HG03025 (cell line): Measurements from ENCODE around the gene RASD1.
A peak's percentile ranks its signal among the peaks of the same experiment; 100 is the strongest.
"Not testable (repeated sequence)": the region's sequence is repeated elsewhere in the genome, so short reads cannot be mapped to it uniquely, and the experiment has no call there.

Experiments used
- ATAC-seq: cut with Tn5 transposase; IDR thresholded peaks from one replicate; pipeline ENCODE4 v1.9.1; 2021; ENCODE audit warnings: mild to moderate bottlenecking, moderate library complexity; ENCODE audit not compliant: unreplicated experiment, low FRiP score

Gene RASD1

DNA sequence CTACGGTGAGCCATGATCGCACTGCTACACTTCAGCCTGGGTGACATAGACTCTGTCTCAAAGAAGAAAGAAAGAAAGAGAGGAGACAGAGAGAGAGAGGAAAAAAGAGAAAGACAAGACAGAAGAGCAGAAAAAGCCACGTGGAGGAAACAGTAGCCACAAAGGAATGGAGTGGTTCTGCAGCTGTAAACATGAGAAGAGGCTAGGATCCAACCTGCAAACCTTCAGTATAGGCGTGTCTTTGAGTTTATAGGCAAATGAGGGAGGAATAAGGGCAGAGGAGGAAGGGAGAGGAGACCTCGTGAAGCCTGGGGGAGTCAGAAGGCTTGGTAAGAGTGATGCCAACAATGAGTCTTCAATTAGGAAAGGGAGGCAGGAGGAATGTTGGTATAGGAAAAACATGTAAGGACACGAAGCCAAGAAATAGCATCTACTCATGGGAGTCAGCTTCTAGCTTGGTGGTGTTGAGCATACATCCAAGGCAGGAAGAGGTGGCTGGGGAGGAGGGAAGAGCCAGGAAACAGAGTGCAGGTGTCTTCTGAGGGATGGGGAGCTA lies 15.5 kb downstream of the RASD1 start:
- ATAC-seq, result no peak

DNA sequence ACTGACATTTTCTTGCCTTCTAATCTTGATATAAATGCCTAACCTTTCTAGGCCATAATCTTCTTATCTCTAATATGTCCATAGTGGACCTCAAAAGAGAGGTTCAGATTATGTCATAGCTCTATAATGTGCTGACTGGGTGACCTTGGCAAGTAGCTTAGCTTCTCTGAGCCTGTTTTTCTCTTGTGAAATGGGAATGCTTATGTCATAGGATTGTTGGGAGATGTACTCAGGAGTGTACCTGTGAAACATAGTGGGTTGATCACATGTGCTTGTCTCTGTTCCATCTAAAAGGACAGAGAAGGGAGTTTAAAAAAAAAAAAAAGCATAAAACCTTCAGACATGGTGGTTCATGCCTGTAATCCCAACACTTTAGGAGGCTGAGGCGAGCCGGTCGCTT lies 17.0 kb downstream of the RASD1 start:
- no peak for ATAC-seq

DNA sequence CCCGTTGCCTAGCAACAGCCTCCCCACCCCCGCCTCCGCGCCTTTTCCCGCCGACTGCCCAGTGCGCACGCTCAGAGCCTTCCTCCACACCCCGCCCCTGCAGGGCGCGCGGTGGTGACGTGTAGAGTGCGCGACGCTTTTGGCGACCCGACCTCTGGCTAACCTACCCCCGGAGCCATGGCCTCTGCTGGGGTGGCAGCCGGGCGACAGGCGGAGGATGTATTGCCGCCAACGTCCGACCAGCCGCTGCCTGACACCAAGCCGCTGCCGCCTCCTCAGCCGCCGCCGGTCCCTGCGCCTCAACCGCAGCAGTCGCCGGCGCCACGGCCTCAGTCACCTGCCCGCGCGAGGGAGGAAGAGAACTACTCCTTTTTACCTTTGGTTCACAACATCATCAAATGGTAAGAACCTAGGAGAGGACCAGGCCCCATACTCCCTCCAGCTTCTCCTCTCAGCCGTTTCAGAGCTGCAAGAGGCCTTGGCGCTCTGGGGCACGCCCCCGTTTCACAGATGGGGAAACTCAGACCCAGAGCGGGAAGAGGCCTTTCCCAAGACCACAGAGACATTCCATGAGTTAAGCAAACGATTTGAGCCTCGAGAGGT lies 19.2 kb downstream of the RASD1 start, which contains the start of gene MED9:
Gene MED9, plus strand, starts transcription at position 136 of the 603 bp plus-strand sequence. Its CDS starts 42 bp downstream, at position 178.
- ATAC-seq, result peak; percentile 73

DNA sequence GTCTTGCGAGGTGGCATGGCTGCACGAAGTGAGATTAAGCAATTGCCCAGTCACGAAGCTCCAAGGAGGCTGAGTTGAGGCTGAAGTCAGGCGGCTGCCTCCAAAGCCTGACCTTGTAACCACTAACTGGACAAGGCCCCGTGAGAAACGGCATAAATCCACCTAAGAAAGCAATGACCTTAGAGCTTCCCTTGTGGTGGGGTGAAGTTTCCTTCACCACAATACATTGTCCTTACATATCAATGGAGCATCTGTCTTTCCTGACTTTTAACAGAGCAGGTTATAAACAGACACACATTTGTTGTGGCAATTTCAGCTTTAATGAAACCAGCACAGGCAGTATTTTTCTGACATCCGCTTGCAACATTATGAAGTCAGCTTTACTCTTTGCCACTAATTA lies 21.9 kb downstream of the RASD1 start:
- no peak for ATAC-seq

DNA sequence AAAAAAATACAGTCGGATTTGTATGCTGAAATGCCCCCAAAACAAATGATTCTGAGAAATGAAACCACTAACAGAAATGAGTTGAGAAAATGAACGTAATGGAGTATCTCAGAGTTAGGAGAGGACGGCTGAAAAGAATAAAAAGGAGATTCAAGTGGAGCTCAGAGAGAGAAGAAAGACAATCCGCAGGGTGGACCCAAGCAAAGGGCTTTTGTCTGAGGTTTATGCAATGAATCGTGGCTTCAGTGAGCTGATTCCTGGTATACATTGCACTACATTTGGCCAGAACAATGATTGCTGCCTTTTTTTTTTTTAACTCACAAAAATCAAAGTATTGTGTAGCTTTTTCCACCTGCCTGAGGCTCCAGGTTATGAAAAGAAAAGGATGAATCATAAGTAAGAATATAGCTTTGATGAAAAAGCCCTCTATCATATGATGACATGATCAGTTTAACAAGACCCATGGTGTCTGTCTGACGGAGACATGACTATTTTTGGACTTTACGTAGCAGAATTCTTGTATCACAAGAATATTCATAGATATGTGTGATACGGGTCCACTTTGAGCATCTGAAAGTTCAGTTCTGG lies 23.8 kb downstream of the RASD1 start:
- ATAC-seq, result no peak

DNA sequence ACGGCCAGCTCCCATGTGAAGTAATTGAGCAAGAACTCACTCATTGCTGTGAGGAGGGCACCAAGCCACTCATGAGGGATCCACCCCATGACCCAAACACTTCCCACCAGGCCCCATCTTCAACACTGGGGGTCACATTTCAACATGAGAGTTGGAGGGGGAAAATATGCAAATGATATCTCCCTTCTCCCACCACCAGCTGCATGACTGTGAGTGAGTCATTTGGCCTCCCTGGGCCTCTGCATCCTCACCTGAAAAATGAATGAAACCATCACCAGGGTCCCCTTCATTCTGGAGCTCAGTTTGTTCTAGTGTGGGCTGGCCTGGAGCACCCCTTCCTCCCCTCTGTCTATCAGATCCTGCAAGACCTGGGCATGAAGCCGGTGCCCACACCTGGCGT lies 26.2 kb downstream of the RASD1 start:
- no peak for ATAC-seq

DNA sequence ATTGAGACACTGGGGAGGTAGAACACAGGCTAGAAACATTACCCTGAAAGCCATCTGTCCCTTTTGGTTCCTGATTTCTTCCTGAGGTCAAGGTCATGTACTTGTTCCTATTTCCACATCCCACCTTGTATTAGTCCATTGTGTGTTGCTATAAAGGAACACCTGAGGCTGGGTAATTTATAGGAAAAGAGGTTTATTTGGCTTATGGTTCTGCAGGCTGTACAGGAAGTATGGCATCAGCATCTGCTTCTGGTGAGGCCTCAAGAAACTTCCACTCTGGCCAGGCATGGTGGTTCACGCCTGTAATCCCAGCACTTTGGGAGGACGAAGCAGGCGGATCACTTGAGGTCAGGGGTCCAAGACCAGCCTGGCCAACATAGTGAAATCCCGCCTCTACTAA lies 26.8 kb downstream of the RASD1 start:
- ATAC-seq, result no peak

DNA sequence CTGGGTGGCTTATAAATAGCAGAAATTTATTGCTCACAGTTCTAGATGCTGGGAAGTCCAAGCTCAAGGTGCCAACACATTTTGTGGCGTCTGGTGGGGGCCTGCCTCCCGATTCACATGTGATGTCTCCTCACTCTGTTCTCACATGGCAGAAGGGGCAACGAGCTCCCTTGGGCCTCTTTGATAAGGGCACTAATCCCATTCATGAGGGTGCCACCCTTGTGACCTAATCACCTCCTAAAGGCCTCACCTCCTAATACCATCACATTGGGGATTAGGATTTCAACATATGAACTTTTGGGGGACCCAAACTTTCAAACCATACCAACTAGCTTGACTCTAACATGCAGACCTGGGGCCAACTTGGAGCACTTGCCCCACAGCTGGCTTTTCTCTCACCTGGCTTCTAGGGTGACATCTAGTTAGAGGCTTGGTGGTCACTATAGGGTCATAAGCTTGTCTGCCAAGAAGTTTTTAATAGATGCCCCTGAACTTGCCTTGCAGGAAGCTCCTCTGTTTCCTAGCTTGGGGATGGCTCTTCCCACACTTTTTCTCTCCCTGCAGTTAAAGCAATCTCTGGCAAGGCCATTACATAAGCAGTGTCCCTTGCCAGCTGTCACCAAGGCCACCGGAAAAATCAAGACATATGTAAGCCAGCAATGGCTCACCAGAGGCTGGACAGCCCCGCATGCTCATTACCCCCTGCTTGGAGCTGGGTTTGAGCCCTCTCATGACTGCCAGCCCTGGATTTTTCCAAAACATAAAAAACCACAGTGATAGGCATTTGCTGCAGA lies 27.8 kb downstream of the RASD1 start:
- ATAC-seq, result no peak

DNA sequence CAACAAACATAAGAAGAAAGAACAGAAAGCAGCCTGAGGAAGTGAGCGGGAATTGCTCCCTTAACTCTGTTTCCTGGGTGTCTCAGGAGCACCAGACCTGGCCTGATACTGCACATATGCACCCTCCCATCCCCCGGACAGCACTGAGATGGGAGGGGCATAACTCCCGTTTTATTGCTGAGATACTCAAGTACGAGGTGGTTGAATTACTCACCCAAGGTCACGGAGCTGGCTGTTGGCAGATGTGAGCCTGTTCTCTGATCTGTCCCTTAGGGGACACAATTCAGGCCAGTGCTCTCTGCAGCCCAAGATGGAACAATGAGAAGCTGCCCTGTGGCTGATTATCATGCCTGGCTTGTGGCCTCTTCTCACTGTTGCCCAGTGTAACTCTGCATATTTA lies 28.5 kb downstream of the RASD1 start:
- no peak for ATAC-seq

DNA sequence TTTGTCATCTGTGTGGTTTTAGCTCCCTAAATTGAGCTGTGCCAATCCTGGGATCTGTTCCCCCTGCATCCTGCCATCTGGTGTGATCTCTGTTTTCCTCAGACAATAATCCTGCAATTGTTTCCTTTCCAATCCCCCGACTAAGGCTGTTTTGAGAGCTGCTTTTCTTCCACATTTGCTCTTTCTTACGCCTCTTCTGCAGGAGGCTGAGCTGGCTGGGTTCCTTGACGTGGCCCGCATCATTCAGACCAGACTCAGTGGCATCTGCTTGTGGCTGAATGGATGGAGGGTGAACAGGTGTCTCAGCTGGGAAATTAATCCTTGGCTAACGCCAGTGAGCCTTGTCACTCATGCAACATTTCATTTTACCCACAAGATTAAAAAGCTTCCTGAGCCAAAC lies 29.2 kb downstream of the RASD1 start:
- no peak for ATAC-seq

DNA sequence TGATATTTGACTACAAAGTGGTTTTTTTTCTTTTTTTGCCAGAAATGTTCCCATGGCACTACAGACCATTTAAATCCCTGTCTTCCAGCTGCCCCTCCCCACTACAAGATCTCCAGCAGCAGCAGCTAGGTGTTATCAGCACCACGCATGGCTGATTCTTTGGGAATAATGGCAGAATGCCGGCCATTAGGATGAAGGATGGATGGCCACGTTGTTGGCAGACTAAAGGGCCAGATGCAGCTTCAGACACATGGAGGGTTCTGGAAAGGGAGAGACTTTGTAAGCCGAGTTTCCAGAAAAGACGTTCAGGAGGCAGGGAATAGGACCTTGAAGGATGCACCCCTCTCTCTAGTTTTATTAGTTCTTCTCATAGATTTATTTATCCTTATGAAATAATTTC lies 29.7 kb downstream of the RASD1 start:
- ATAC-seq, result no peak

DNA sequence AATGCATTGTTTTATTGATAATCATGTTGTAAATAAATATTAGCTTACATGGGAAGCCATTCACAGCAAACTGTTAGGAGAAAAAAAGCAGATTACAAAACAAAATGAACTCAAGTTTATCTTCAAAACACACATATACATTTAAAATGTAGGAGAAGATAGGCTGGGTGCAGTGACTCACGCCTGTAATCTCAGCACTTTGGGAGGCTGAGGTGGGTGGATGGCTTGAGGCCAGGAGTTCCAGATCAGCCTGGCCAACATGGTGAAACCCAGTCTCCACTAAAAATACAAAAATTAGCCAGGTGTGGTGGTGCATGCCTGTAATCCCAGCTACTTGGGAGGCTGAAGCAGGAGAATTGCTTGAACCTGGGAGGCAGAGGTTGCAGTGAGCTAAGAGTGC lies 30.3 kb downstream of the RASD1 start:
- not testable (repeated sequence) for ATAC-seq

DNA sequence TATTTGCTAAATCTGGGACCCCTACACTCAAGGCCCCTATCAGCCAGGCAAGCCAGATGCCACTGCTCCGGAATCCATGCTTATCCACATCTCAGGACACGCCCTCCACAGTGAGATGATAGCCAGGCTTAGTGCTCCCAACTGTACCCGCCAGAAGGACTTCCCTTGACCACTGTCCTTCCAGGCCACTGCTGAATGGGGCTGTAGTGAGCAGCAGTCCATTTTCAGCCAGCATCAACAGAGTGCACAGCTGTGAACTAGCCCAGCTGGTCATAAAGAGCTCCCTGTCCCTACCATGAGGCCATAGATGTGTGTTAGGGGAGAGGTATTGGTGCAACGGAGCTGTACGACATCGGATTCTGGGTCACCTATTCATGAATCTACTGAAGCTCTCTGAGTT lies 32.4 kb downstream of the RASD1 start:
- no peak for ATAC-seq

DNA sequence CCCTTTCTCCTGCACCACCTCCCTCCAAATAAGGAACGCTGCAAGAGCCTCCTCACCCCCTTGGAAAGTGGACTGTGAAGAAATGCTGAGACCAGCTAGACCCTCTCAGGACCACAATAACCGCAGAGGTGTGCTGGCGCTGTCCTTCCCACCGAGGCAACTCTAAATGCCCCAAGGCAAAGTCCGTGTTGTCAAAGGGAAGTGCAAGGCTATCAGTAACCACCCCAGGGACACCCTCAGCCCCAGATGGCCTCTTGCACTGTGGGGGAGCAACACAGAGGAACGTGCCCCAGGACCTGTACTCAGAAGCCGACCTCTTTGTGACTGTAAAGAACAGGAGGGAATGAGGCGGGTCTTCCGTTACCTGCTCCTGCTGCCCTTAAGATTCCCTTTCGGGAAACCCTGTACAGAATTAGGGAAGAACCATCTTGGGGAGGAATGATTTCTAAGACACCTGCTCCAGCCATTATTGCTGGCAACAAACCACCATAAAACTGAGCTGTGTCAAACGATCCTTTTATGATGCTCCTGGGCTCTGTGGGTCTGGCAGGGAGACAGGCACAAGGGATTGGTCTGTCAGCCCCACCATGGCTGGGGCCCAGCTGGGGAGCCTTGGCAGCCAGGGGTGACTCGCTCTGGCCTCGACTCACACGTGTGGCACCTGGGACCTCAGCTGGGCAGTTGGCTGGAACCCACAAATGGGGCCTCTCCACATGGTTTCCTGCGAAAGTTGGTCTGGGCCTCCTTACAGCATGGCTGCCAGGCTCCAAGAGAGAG lies 34.0 kb downstream of the RASD1 start:
- no peak for ATAC-seq

DNA sequence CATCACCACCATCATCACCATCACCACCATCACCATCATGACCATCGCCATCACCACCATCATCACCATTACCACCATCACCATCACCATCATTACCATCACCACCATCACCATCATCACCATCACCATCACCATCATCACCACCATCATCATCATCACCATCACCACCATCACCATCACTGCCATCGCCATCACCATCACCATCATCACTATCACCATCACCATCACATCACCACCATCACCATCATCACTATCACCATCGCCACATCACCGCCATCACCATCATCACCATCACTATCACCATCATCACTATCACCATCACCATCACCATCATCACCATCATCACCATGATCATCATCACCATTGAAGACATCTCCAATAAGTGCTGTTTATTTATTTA lies 36.2 kb downstream of the RASD1 start:
- ATAC-seq, result no peak

DNA sequence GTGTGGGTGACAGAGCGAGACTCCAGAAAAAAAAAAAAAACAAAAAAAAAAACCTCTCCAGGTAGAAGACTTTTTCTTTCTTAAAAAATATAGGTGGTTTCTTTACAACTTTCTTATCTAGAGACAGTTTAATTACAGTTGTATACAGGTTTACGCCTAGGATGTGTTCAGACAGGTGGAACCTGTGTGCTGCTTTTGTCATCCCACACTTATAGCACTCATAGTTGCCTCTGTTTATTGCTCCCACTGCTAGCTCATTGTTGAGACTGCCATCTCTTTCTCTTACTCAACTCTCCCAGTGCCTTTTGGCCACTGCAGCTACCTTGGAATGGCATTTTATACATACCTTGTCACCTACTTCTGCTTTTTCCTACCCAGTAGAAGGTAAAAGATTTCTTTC lies 38.5 kb downstream of the RASD1 start:
- ATAC-seq, result no peak

DNA sequence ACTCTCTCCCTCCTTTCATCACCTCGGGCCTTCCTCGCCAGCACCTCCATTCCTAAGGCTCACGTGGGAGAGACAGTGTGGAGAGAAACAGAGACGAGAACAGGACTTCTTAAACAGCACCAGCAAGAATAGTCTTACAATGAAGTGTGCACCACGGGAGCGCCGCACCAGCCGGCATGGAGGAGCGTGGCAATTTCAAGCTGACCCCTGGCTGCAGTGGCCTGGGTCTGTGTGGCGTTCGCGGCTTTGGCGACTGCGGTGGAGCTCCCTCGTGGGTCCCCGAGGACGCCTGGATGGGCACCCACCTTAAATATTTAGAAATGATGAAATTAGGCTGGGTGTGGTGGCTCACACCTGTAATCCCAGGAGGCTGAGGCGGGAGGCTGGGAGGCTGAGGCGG lies 39.9 kb downstream of the RASD1 start:
- no peak for ATAC-seq

DNA sequence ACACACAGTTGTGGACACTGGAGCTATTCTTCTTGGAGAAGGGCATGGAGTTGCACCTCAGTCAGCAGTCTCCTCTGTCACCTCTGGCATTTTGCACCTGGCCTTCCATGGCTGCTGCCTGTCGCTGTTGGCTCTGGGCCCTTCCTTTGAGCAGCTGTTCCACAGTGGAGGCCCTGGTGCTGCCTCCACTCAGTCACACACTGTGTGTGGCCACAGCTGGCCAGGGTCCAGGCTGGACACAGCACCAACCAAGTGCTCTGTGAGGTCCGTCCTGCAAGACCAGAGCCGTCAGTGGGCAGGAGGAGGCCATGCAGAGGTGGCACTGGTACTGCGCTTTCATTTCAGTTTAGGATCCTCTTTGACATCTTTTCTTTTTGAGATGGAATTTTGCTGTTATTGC lies 41.0 kb downstream of the RASD1 start:
- ATAC-seq, result no peak

DNA sequence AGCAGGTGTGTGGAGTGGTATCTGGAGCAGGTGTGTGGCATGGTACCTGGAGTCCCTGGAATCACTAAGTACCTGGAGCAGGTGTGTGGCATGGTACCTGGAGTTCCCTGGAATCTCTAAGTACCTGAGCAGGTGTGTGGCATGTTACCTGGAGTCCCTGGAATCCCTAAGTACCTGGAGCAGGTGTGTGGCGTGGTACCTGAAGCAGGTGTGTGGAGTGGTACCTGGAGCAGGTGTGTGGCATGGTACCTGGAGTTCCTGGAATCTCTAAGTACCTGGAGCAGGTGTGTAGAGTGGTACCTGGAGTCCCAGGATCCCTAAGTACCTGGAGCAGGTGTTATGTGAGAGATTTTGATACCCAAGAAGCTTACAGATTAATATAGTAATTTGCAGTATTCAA lies 41.5 kb downstream of the RASD1 start:
- not testable (repeated sequence) for ATAC-seq

DNA sequence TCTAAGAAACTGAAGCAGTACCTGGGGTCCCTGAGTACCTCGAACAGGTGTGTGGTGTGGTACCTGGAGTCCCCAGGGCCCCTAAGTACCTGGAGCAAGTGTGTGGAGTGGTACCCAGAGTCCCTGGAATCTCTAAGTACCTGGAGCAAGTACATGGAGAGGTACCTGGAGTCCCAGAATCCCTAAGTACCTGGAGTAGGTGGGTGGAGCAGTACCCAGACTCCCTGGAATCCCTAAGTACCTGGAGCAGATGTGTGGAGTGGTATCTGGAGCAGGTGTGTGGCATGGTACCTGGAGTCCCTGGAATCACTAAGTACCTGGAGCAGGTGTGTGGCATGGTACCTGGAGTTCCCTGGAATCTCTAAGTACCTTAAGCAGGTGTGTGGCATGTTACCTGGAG lies 41.9 kb downstream of the RASD1 start:
- ATAC-seq, result no peak

DNA sequence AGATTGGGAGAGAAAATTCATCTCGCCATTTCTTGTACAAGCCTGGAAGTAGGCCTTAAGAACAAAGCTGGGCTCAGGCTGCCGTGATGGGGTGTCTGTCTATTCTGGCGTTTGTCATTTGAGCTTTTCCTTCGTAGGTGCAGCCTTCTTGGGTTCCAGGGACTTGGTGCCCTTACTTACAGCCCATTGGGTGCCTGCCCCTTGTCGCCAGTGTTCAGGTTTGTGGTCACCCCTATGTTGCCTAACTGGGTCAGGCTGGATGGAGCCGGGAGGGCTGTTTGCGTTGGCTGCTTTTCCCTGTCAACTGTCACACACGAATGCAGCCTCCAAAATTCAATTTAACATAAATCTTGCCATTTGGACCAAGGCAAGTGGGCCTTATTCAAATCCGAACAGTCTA lies 43.1 kb downstream of the RASD1 start:
- no peak for ATAC-seq
